Ammon's horn (tissue), 1 donor: ENCODE data around the gene CISD1.
A peak's percentile ranks its signal among the peaks of the same experiment; 100 is the strongest.

Experiments used
- DNase-seq: peaks from one replicate; pipeline ENCODE4 v3.0.0-alpha.2; 2016; ENCODE audit warnings: low spot score

CISD1 gene

GRCh38 chr10:58311026-58311425 is 42.1 kb downstream of the CISD1 start:
- no peak for DNase-seq

GRCh38 chr10:58316874-58317273 is 47.9 kb downstream of the CISD1 start:
- no peak for DNase-seq

- DNase-seq = no peak
These were observed 49.4 kb downstream of the CISD1 start for GRCh38 chr10:58318346-58318745.

- DNase-seq = no peak
These were observed 50.6 kb downstream of the CISD1 start for GRCh38 chr10:58319599-58319998.

- no peak for DNase-seq
These were observed 51.5 kb downstream of the CISD1 start for GRCh38 chr10:58320351-58321049.

- DNase-seq = no peak
These were observed 53.3 kb downstream of the CISD1 start for GRCh38 chr10:58322072-58322834.

- no peak for DNase-seq
These were observed 53.9 kb downstream of the CISD1 start for GRCh38 chr10:58322835-58323209.

- no peak for DNase-seq
These were observed 58.0 kb downstream of the CISD1 start for GRCh38 chr10:58326967-58327381.

GRCh38 chr10:58328233-58328632 is 59.3 kb downstream of the CISD1 start:
- DNase-seq = no peak

- DNase-seq = no peak
These were observed 61.5 kb downstream of the CISD1 start for GRCh38 chr10:58330431-58330830.

GRCh38 chr10:58331646-58332045 is 62.7 kb downstream of the CISD1 start:
- DNase-seq = no peak

- peak; percentile 92 for DNase-seq
These were observed 65.9 kb downstream of the CISD1 start, which contains the start of gene UBE2D1 for GRCh38 chr10:58334817-58335305. TSS of gene UBE2D1 (plus strand) at chr10:58335006. CDS start at chr10:58335202, 196 bp downstream.

GRCh38 chr10:58335306-58336005 is 66.5 kb downstream of the CISD1 start:
- DNase-seq = peak; percentile 34

- no peak for DNase-seq
These were observed 67.3 kb downstream of the CISD1 start for GRCh38 chr10:58336242-58336641.
